ENCODE results near the gene TRIM69. TPM values are rescaled to one million over a fixed set of nuclear protein-coding genes. Genes with fewer than 3 reads are reported as not detected.

The TRIM69 gene
- total RNA-seq, 1 experiment from 2014 or later = 6.7 TPM

- Mint-ChIP-seq H3K4me3 (ENCODE audit: unreplicated experiment) (no peak overlapping the region), H3K36me3 (ENCODE audit: insufficient read depth, unreplicated experiment) (no peaks in the 10 kb centered on the region), H3K4me1 (ENCODE audit: low read depth, unreplicated experiment) (no peaks in the 10 kb centered on the region), H3K27me3 (ENCODE audit: insufficient read depth, unreplicated experiment) (peaks cover 2% of the 10 kb centered on the region), H3K27ac (ENCODE audit: unreplicated experiment) (no peak overlapping the region), H3K9me3 (ENCODE audit: unreplicated experiment) (no peaks in the 10 kb centered on the region)
- Histone ChIP-seq H3K9me3 (no peaks in the 10 kb centered on the region), H3K36me3 (ENCODE audit: control insufficient read depth, insufficient read depth, low read length) (no peaks in the 10 kb centered on the region), H3K4me1 (no peaks in the 10 kb centered on the region), H3K27me3 (replicated peaks; ENCODE audit: control insufficient read depth, insufficient read depth, low read length) (no peaks in the 10 kb centered on the region), H3K4me3 (ENCODE audit: low read depth, low read length) (no peak overlapping the region)
- intact Hi-C loops (cut with micrococcal nuclease; ENCODE audit: unreplicated experiment) = no loop called here
- no TSS peak for BruUV-seq (replicated peaks)
- no peak for TF ChIP-seq CTCF (IDR thresholded peaks at IDR 0.05; ENCODE audit: insufficient read depth in 1 of 2, low read depth in 1 of 2, low read length in 1 of 2, severe bottlenecking in 1 of 2, unreplicated experiment in 1 of 2)
- no peak for DNase-seq
- ChIA-PET POLR2A (no interaction called here), CTCF (no interaction called here)
Measured at GRCh38 chr15:44801797-44802196, 65.5 kb downstream of the TRIM69 start.

DNA sequence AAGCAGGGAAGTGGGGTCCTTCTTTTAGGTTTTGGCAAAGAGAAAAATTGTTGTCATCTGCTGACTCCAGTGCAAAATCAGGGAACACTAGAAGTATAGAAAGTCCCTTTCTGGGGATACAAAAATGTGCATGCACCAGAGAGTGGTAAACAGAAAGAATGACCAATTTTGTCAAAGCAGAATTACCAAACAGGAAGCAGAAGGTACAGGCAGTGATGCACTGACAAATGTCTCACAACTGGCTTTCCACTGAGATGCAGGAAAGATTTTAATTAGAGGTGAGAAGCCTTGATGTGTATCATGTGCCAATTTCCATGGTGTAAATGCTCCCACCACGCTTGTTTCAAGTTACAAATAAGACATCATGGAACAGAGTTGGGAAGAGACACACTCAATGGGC is 66.0 kb downstream of the TRIM69 start:
- H3K27me3 ChIP-seq (replicated peaks; ENCODE audit: control insufficient read depth, insufficient read depth, low read length) = no peaks in the 10 kb centered on the region
- no peaks in the 10 kb centered on the region for H3K36me3 ChIP-seq (ENCODE audit: control insufficient read depth, insufficient read depth, low read length)
- POLR2A ChIA-PET = no interaction called here
- H3K4me3 ChIP-seq (ENCODE audit: low read depth, low read length) = no peak overlapping the region
- no peaks in the 10 kb centered on the region for H3K9me3 ChIP-seq
- no peaks in the 10 kb centered on the region for H3K4me1 ChIP-seq
- TF ChIP-seq CTCF (IDR thresholded peaks at IDR 0.05; ENCODE audit: insufficient read depth in 1 of 2, low read depth in 1 of 2, low read length in 1 of 2, severe bottlenecking in 1 of 2, unreplicated experiment in 1 of 2) = no peak
- no peaks in the 10 kb centered on the region for H3K4me1 Mint-ChIP-seq (ENCODE audit: low read depth, unreplicated experiment)
- intact Hi-C loops (cut with micrococcal nuclease; ENCODE audit: unreplicated experiment) = no loop called here
- no peak overlapping the region for H3K27ac Mint-ChIP-seq (ENCODE audit: unreplicated experiment)
- H3K9me3 Mint-ChIP-seq (ENCODE audit: unreplicated experiment) = no peaks in the 10 kb centered on the region
- H3K4me3 Mint-ChIP-seq (ENCODE audit: unreplicated experiment) = no peak overlapping the region
- DNase-seq = no peak
- no peaks in the 10 kb centered on the region for H3K36me3 Mint-ChIP-seq (ENCODE audit: insufficient read depth, unreplicated experiment)
- BruUV-seq (replicated peaks) = no TSS peak
- CTCF ChIA-PET = no interaction called here
- peaks cover 2% of the 10 kb centered on the region for H3K27me3 Mint-ChIP-seq (ENCODE audit: insufficient read depth, unreplicated experiment)

DNA sequence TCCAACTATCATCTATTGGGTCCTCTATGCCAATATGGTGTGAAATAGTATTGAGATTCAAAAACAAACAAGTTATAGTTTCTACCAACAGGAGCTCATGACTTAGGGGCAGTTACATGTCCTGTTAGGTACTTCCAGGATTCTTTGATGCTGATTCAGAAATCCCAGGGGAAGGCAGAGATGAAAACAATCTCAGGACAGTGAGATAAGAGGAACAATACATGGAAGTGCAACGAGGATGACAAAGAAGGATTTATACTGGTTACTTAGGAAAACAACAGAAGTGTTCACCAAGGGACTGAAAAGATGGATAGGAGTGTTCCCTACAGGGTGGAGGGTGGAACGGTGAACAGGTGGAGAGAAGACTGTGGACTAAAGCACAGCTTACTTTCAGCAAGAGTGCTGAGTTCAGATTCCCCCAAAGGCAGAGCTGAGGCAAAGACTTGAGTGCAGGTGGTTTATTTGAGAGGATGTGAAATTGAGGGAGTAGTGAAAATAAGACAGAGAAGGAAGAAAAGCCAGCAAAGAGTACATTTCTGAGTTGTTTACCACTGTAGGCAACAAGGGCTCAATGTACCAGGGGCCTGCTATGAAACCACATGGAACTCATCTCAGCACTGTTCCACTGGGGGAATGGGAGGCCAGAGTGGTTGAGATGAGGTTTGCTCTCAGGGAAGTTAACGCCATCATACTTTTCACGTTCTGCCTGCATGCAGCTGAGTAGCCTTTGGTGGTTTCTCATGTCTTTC is 68.1 kb downstream of the TRIM69 start:
- Histone ChIP-seq H3K4me1 (no peaks in the 10 kb centered on the region), H3K27me3 (replicated peaks; ENCODE audit: control insufficient read depth, insufficient read depth, low read length) (no peaks in the 10 kb centered on the region), H3K9me3 (no peaks in the 10 kb centered on the region), H3K4me3 (ENCODE audit: low read depth, low read length) (no peak overlapping the region), H3K36me3 (ENCODE audit: control insufficient read depth, insufficient read depth, low read length) (no peaks in the 10 kb centered on the region)
- no peak for DNase-seq
- intact Hi-C loops (cut with micrococcal nuclease; ENCODE audit: unreplicated experiment) = no loop called here
- H3K9me3 Mint-ChIP-seq (ENCODE audit: unreplicated experiment) = no peaks in the 10 kb centered on the region
- no peaks in the 10 kb centered on the region for H3K36me3 Mint-ChIP-seq (ENCODE audit: insufficient read depth, unreplicated experiment)
- H3K27ac Mint-ChIP-seq (ENCODE audit: unreplicated experiment) = no peak overlapping the region
- POLR2A ChIA-PET = no interaction called here
- H3K27me3 Mint-ChIP-seq (ENCODE audit: insufficient read depth, unreplicated experiment) = peaks cover 2% of the 10 kb centered on the region
- no peaks in the 10 kb centered on the region for H3K4me1 Mint-ChIP-seq (ENCODE audit: low read depth, unreplicated experiment)
- no peak for TF ChIP-seq CTCF (IDR thresholded peaks at IDR 0.05; ENCODE audit: insufficient read depth in 1 of 2, low read depth in 1 of 2, low read length in 1 of 2, severe bottlenecking in 1 of 2, unreplicated experiment in 1 of 2)
- CTCF ChIA-PET = no interaction called here
- BruUV-seq (replicated peaks) = no TSS peak
- no peak overlapping the region for H3K4me3 Mint-ChIP-seq (ENCODE audit: unreplicated experiment)
